ENCODE data around the gene HRH4. TPM values are rescaled to one million over a fixed set of nuclear protein-coding genes. Genes with fewer than 3 reads are reported as not detected.

Gene HRH4
- total RNA-seq, 1 donor, result under 0.01 TPM

DNA sequence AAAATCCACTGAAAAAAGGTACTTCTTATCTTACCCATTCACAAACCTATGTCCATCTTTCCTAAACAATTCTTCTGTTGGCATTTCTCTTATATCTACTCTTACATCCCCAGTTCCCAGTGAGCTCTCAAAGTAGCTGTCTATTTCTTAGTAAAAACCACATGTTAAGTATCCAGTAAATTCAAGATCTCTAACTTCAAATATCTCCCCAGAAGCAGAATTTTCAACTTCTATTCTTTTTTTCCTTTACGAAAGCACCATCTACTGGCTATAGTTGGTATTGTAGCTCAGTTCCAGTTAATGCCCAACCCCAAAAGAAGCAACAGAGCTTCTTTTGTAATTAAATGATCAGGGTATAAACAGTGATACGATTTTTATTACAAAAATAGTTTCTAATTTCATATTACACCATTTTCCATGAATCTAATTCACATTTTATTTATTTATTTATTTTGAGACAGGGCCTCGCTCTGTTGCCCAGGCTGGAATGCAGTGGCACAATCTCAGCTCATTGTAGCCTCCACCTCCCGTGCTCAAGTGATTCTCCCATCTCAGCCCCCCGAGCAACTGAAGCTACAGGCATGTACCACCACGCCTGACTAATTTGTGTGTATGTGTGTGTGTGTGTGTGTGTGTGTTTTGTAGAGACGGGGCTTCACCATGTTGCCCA, 28.5 kb downstream of the HRH4 start:
- H3K4me3 ChIP-seq (ENCODE audit: low read depth, low read length), result no peak overlapping the region
- peak; percentile 41 for DNase-seq (ENCODE audit: low read depth)
- TF ChIP-seq CTCF (IDR thresholded peaks at IDR 0.05; ENCODE audit: insufficient read depth, low read depth, low read length), result peak; percentile 82

DNA sequence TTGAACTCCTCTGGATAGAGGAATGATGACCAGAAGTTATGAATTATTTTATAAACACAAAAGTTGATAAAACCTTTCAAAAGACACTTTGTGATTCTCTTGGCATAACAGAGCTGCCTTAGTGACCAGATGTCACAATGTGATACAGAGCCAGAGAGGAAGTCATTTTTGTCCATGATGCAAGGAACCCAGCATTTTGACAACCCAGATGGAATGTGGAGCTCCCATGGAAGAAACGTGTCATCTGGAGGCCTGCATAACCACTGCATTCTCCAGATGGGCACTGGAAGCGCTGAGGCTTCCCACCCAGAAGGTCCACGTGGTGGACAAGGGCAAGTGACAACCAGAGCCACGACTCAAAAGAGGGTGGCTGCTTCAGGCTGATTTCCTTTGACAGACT, 30.1 kb downstream of the HRH4 start:
- no peak for TF ChIP-seq CTCF (IDR thresholded peaks at IDR 0.05; ENCODE audit: insufficient read depth, low read depth, low read length)
- no peak for DNase-seq (ENCODE audit: low read depth)
- H3K4me3 ChIP-seq (ENCODE audit: low read depth, low read length), result no peak overlapping the region

- no peak for DNase-seq (ENCODE audit: low read depth)
- no peak overlapping the region for H3K4me3 ChIP-seq (ENCODE audit: low read depth, low read length)
- no peak for TF ChIP-seq CTCF (IDR thresholded peaks at IDR 0.05; ENCODE audit: insufficient read depth, low read depth, low read length)
Measured at GRCh38 chr18:24491927-24492834, 31.7 kb downstream of the HRH4 start.

- no peak for TF ChIP-seq CTCF (IDR thresholded peaks at IDR 0.05; ENCODE audit: insufficient read depth, low read depth, low read length)
Measured at GRCh38 chr18:24494586-24494985, 34.1 kb downstream of the HRH4 start.

GRCh38 chr18:24497031-24497754, 36.8 kb downstream of the HRH4 start:
- peak; percentile 33 for DNase-seq (ENCODE audit: low read depth)
- no peak for TF ChIP-seq CTCF (IDR thresholded peaks at IDR 0.05; ENCODE audit: insufficient read depth, low read depth, low read length)
- H3K4me3 ChIP-seq (ENCODE audit: low read depth, low read length), result no peak overlapping the region

More at GRCh38 chr18:24494586-24494985, 34.1 kb downstream of the HRH4 start:
- H3K4me3 ChIP-seq (ENCODE audit: low read depth, low read length), result no peak overlapping the region
- no peak for DNase-seq (ENCODE audit: low read depth)

DNA sequence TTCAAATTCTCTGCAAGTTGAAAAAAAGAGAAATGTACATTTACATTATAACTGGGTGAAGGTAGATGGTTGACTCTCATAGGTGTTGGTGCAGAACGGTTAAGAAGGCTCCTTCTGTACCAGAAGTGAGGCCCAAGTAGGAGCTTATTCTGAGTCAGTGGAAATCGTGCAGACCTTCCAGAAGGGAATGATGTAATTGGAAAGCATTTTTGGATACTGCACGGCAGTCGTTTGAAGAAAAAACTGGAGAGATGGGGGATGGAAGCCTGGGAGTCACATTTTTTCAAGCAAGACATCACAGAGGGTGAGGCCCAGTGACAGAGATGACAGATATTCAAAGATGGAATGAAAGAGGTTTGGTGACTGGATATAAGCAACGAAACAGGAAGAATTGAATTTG, 39.4 kb downstream of the HRH4 start:
- H3K4me3 ChIP-seq (ENCODE audit: low read depth, low read length), result no peak overlapping the region
- no peak for TF ChIP-seq CTCF (IDR thresholded peaks at IDR 0.05; ENCODE audit: insufficient read depth, low read depth, low read length)

More for the DNA sequence above, 39.4 kb downstream of the HRH4 start:
- DNase-seq (ENCODE audit: low read depth), result no peak
